Right ventricle myocardium inferior (tissue), 1 donor: ENCODE results near the gene PARD6B. TPM values are rescaled to one million over a fixed set of nuclear protein-coding genes. Genes with fewer than 3 reads are reported as not detected.

ENCODE experiments used
- ATAC-seq: fragments of 200-7000 bp; cut with Tn5 transposase; one replicate; pipeline ENCODE4 v1.9.1; 2020; ENCODE audit warnings: mild to moderate bottlenecking, moderate library complexity
- DNase-seq: peaks from one replicate; pipeline ENCODE4 v3.0.0; 2021; ENCODE audit errors: missing footprints
- intact Hi-C: fragments of 100-400 bp; cut with DNase I; formaldehyde crosslinking; loops from one replicate; pipeline ENCODE4 v1.11.0; 2022
- total RNA-seq: library from RNA; stranded (reverse); fragmentation: NEBNext Ultra II Directional; extraction: Animal tissue kit (Norgen Biotek cat#: 25700); gene quantifications from one replicate; pipeline ENCODE4 v1.2.1, GENCODE V29; 2021
- donor health status: DM: no; HTN: yes; CAD: no; lungs with severe emphysema.

Gene PARD6B
- total RNA-seq, 1 donor from 2014 or later = 5.6 TPM

DNA sequence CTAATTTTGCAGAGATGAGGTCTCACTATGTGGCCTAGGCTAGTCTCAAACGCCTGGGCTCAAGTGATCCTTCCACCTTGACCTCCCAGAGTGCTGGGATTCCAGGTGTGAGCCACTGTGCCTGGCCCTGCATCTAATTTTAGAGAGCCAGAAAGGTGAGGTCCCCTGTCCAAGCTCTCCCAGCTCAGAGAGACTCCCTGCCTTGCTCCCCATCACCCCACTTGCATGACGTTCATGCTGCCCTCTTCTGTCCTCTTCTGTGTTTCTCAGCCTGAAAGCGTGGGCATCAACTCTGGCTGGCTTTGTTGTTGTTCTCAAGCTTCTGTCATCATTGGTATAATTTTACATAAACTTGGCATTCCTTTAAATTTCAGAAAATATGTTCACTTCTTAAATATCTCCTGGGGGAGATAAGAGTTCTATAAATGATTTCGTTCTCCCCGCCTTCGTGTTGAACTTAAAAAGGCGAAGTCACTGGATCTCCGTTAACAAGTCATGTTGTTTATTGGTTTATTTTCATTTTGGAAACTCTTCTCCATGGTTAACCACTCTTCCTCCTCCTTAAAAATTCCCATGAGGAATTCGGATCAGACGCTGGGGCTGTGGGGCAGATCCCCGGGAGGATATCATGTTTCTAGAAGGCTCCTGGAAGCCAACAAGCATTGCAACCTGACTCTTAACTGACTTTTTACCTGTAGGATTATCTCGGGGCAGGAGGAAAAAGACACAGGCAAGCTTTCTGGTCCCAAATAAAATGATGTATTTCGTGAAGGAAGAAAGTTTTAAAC lies 13.2 kb upstream of the PARD6B start:
- intact Hi-C loops = loop anchor here (10.0 kb wide), 1 partner anchor 533 kb away; no protein-coding TSS in a partner anchor
- no peak for ATAC-seq
- no peak for DNase-seq

DNA sequence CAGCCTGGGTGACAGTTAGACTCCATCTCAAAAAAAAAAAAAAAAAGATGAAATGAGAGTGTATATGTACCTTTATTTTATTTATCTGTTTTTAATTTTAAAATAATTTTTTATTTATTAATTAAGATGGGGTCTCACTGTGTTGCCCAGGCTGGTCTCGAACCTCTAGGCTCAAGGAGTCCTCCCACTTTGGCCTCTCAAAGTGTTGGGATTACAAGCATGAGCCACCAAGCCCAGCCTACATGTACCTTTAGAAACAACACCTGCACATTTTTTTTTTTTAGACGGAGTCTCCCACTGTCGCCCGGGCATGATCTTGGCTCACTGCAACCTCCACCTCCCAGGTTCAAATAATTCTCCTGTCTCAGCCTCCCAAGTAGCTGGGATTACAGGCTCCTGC lies 12.1 kb upstream of the PARD6B start:
- intact Hi-C loops = loop anchor here (10.0 kb wide), 1 partner anchor 535 kb away; no protein-coding TSS in a partner anchor
- DNase-seq (no peak), ATAC-seq (no peak)

DNA sequence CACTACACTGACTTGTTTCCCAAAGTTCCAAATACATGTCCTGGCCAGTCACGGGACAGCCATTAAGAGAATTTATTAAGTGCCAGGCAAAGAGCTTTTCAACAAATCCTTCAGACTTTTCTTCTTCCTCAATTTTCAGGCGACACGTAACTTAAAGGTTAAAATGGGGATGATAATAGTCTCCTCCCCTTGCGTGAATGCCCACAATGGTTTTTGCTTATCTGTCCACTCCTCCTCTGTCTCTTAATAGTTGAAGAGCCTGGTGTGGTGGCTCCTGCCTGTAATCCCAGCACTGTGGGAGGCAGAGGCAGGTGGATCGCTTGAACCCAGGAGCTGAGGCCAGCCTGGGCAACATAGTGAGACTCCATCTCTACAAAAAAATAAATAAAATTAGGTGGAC lies 11.4 kb upstream of the PARD6B start:
- ATAC-seq (no peak), DNase-seq (no peak)
- intact Hi-C loops = loop anchor here (5.0 kb wide), 1 partner anchor 58 kb away; no protein-coding TSS in a partner anchor

DNA sequence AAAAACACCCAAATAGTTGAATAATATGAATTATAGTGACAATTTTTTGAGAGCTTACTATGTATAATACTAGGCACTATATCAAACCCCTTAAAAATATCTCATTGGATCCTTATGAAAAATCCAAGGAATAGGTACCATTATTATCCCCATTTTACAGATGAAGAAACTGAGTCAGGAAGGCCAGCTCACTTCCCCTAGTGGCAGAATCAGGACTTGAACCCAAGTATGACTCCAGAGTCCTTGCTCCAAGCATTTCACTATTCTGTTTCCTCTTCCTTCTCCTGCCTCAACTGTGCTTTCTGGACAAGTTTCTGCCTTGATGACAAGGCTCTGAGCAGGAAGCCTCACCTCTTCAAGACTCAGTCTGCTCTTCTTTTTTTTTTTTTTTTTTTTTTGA lies 10.8 kb upstream of the PARD6B start:
- no peak for DNase-seq
- ATAC-seq = no peak
- intact Hi-C loops = loop anchor here (5.0 kb wide), 1 partner anchor 58 kb away; no protein-coding TSS in a partner anchor

DNA sequence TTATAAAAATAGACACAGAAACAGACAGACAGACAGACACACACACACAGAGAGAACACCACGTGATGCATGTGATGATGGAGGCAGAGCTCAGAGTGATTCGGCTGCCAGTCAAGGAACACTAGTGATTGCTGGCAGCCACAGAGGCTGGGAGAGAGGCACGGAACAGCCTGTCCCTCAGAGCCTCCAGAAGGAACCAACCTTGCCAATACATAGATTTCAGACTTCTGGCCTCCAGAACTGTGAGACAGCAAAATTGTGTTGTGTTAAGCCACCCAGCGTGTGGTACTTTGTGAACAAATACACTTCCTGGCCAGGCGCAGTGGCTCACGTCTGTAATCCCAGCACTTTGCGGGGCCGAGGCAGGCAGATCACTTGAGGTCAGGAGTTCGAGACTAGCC lies 9.5 kb upstream of the PARD6B start:
- peak; percentile 94 for ATAC-seq
- intact Hi-C loops = loop anchor here (5.0 kb wide), 1 partner anchor 60 kb away; no protein-coding TSS in a partner anchor
- DNase-seq = peak; percentile 80

DNA sequence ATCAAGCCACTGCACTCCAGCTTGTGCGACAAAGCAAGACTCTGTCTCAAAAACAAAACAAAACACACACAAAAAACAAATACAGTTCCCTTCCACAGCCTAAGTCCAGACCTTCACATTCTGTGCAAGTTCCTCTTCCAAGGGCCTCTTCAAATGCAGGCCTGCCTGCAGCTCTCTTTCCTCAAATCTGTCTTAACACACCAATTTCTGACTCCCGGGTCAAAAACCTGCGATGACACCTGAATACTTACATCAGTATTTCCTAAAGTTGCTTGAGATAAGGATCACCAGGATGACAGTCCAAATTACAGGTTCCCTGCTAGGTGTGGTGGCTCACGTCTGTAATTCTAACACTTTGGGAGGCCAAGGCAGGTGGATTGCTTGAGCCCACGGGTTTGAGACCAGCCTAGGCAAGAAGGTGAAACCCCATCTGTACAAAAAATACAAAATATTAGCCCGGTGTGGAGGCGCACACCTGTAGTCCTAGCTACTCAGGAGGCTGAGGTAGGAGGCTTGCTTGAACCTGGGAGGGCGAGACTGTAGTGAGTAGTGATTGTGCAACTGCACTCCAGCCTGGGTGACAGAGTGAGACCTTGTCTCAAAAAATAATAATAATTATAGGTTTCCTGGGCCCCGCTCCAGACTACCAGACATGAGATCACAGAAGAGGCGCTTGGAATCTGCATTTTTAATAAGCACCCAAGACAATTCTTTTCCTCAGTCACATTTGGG lies 8.8 kb upstream of the PARD6B start:
- DNase-seq = no peak
- intact Hi-C loops = loop anchor here (5.0 kb wide), 1 partner anchor 60 kb away; no protein-coding TSS in a partner anchor
- no peak for ATAC-seq

DNA sequence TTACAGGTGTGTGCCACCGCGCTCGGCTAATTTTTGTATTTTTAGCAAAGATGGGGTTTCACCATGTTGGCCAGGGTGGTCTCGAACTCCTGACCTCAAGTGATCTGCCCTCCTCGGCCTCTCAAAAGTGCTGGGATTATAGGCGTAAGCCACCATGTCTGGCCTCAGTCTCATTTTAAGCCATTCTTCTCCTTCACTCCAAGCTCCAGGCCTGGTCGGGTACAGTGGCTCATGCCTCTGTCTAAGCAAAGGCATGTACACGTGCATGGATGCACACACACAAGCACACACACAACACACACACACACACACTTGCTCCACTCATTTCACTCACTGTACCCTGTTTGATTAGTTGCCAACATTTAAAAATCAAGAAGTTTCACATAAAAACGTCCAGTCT lies 7.7 kb upstream of the PARD6B start:
- DNase-seq (no peak), ATAC-seq (no peak)
- intact Hi-C loops = loop anchor here (2.0 to 5.0 kb wide), 2 partner anchors 21 to 61 kb away; no protein-coding TSS in a partner anchor

DNA sequence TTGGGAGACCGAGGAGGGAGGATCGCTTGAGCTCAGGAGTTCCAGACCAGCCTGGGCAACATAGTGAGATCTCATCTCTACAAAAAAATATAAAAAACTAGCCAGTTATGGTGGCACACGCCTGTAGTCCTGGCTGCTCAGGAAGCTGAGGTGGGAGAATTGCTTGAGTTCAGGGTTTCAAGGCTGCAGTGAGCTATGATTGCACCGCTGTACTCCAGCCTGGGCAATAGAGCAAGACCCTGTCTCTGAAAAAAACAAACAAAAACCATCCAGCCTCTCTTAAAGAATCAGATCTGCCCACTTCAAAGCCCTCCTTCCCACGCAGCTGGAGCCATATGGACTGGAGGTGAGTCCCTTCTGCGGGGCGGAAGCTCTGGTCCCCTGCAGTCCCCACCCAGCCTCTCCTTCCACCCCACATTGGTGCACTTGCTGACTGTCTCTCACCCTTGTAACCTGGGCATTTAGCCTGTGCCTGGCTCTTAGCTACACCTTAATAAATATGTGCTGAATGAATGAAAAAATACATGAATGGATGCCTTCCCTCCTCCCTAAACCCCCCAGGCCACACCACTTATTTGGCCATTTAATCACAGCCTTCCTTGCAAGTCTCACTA lies 7.2 kb upstream of the PARD6B start:
- no peak for ATAC-seq
- DNase-seq = no peak
- intact Hi-C loops = loop anchor here (2.0 to 5.0 kb wide), 2 partner anchors 21 to 62 kb away; no protein-coding TSS in a partner anchor

DNA sequence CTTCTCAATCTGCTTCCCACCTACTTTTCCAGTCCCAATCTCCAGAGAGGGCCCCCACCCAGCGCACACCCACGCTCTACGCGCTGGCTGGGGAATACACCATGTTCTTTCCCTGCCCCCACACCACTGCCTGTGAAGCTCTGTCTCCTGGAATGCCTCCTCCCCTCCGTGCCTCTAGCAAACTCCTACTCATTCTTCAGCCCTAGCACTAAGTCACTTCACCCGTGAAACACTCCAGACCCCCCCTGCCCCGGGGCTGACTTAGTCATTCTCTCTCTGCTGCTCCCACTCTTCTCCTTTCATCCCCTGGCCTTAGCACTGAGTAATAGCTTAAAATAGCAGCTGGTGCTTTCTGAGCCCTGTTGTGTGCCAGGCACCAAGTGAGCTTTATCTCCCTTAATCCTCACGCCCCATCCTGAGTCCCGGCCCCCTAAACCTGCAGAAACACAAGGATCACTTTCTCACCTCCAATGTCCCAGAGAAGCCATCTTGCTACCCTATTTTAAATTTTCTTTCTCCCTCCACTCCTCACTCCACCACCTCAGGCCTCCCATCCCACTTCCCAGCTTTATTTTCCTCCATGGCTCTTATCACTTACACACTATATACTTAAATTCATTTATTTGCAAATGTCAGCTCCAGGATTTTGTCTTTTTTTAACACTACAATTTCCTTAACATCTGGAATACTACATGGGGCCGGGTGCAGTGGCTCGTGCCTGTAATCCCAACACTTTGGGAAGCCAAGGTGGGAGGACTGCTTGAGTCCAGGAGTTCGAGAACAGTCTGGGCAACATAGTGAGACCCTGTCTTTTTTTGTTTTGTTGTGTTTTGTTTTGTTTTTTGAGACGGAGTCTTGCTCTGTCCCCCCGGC lies 6.3 kb upstream of the PARD6B start:
- DNase-seq = peak; percentile 73
- intact Hi-C loops = loop anchor here (2.0 to 5.0 kb wide), 2 partner anchors 20 to 63 kb away; no protein-coding TSS in a partner anchor
- ATAC-seq = peak; percentile 70

DNA sequence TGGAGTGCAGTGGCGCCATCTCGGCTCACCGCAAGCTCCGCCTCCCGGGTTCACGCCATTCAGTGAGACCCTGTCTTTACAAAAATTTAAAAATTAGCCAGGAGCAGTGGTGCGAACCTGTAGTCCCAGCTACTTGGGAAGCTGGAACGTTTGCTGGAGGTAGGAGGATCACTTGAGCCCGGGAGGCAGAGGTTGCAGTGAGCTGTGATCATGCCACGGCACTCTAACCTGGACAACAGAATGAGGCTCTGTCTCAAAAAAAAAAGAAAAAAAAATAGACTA lies 5.7 kb upstream of the PARD6B start:
- DNase-seq (no peak), ATAC-seq (no peak)
- intact Hi-C loops = loop anchor here (2.0 kb wide), 1 partner anchor 19 kb away; no protein-coding TSS in a partner anchor

DNA sequence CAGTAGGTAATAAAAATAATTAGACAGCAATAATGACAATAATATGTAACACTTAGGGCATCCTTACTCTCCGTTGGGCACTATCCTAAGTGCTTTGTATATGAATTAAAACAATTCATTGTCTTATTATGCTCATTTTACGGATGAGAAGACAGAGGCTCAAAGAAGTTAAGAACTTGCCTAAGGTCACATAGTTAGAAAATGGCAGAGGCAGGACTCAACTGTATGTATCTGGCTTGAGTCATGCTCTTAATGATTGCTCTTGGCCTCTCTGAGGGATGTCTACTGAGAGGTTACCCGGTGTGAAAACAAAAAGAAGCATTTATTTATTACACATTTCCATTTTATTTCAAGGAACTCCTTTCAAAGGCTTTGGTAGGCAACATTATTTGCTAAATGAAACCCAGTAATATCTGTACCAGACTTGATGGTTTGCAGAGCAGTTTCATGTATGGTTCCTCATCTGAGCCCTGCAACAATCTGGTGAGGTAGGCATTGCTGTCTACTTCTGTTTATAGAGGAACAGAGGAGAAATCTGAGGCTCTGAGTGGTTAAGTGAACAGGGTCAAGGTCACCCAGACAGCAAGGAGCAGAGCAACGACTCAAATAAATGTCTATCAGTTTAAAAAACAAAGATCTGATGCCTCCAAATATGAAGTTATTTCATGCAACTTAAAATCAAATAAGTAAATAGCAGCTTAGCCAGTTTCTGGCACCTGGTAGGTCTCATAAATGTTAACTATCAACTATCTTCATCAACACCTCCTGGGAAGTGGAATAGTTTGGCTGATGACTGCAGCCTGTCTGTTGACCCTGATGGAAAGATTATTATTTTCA lies 4.2 kb upstream of the PARD6B start:
- intact Hi-C loops = no loop called here
- no peak for ATAC-seq
- no peak for DNase-seq

DNA sequence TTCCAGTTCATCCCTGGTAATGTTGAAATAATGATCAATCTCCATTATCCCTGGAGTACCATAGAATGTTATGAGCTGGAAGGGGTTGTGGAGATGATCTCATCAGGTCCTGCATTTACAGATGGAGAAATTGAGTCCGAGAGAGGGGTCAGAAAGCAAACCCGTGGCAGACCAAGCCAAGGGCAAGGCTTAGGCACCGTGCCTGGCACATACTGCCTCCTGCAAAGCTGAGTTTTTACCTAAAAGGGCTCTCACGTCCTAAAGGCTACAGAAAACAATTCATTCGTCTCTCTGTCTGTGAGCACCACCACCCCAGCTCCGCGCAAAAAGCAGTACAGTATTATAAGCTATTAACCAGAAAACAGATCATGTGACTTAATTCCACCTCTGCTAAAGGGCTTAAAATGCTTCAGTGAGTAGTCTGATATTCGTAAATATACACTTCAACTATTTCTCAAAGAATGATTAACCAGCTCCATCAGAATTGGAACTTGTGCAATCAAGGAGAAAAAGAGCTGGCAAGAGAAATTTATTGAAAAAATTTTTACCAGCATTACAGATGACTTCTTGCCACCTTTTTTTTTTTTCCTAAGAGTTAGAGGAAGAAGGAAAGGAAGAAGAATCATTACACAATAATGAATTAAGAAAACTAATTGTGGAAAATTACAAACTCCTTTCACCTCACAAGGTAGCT lies 3.4 kb upstream of the PARD6B start:
- ATAC-seq = no peak
- intact Hi-C loops = no loop called here
- no peak for DNase-seq

DNA sequence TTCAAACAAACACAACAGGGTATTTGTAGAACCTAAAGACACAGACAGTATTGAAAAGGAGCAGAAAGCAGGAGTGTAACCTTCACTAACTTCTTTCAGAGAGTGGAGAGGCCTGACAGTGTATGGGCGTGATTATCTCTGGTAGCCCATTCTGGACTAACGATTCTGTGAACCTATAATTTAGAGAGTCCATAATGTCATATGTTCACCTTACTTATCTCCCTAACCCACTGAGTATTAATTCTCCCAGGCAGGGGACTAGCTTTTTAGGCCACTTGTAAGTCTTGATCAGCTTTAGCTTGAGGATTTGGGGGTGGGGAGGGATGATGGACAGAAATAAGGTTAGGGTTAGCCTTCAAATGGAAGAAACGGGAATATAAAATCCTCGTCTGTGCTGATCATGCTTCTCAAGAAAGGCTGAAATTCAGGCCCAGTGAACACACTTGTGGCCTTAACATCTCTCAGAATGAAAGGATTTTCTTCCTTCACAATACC lies 2.8 kb upstream of the PARD6B start:
- no peak for ATAC-seq
- intact Hi-C loops = no loop called here
- DNase-seq = no peak

DNA sequence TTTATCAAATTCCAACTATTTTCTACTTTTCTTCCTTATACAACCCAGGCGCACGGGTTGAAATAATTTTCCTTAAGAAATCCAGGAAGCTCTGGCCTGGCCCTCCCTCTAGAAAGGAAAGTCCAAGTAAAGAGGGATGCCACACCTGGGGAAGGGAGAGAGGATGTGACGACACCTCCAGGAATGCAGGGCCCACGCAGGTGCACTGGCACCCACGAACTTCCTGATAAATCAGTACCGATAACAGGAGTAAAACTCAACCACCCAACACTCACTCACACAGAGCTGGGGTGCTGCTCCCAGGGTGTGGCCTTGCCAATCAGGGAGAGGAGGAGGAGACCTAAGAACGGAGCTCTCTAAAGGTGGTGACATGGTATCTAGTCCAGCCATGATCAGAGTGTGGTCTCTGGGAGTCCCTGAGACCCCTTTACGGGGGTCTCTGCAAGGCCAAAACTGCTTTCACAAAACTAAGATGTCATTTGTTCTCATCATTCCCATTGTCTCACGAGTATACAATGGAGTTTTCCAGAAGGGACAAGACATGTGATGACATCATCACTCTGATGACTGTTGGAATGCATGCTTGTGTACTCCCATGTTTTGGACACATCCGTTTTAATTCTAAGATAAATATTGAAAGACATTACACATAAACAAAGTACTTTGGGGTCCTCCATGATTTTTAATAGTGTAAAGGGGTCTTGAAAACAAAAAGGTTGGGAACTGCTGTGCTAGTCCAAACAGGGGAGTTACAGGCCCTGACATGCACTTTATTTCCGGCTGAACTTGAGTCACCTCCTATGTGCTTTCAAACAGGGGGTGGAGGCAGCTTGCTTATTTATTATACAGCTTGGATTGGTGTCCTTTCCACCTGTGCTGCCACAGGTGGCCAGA lies 2.2 kb upstream of the PARD6B start:
- ATAC-seq (no peak), DNase-seq (no peak)
- intact Hi-C loops = no loop called here

DNA sequence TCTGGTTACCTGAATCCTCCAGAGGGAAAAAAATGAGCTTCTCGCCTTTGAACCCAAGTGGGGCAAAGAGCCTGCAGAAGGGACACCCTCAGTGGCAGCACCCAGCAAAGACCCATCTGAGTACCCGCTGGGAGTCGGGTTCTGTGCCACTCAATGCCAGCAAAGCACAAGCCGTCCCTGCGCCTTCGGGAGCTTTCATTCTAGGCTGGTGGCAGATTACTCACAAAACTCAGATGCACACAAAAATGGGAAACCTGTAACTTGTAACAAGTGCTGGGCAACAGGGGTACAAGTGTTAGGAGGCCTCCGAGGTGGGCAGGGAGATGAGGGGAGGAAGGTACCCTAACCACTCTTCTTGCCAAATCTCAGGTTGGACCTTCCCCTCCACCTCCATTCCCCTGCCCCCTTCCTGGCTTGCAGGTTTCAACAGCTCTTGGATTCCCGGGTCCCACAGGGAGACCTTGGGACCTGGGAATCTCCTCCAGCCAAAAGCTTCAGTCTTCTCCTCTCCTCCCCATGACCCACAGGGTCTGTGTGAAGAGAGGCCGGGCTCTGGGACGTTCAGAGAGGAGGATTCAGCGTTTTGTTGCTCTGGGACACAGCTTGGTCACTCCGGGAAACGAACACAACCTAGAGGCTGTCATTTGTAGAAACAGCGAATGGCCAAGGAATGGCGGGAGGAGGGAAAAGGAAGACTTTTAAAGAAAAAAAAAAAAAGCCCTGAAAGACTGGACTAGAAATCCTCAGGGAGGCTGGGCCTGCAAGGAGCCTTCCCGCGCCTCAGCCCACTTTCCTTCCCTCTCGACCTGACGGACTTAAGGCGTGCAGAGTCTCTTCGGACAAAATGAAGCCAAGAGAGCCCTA lies 1.2 kb upstream of the PARD6B start:
- DNase-seq (no peak), ATAC-seq (no peak)
- intact Hi-C loops = loop anchor here (5.0 to 10.0 kb wide), 2 partner anchors 73 to 615 kb away; partner anchors contain the start of gene UBE2V1
